ENCODE data around the gene CHI3L1. TPM values are rescaled to one million over a fixed set of nuclear protein-coding genes. Genes with fewer than 3 reads are reported as not detected.
"Not testable (repeated sequence)": the region's sequence is repeated elsewhere in the genome, so short reads cannot be mapped to it uniquely, and the experiment has no call there.

Gene CHI3L1
- total RNA-seq (8.4 and 12.8 TPM in 2 replicates), polyA plus RNA-seq (21.8 and 25.3 TPM in 2 replicates)

GRCh38 chr1:203186446-203187303, at the start of gene CHI3L1:
Gene CHI3L1 (minus strand): TSS chr1:203186704. CDS start chr1:203186623, 81 bp downstream.
- Histone ChIP-seq H3K36me3 (replicated peaks; ENCODE audit: insufficient read depth, low read depth) (no peaks in the 10 kb centered on the region), H3K9me2 (replicated peaks; ENCODE audit: insufficient read depth) (no peaks in the 10 kb centered on the region), H3K27ac (peak within 1 kb of the TSS; percentile 44), H3K27me3 (no peaks in the 10 kb centered on the region), H3K4me2 (no peak within 1 kb of the TSS), H3K79me2 (no peaks in the 10 kb centered on the region), H3K4me1 (ENCODE audit: insufficient read depth) (peaks cover 14% of the 10 kb centered on the region), H4K20me1 (ENCODE audit: insufficient read depth, poor library complexity, severe bottlenecking) (no peaks in the 10 kb centered on the region), H3K4me3 (no peak within 1 kb of the TSS), H3K9me3 (ENCODE audit: low read depth) (no peaks in the 10 kb centered on the region), H2AFZ (no peak within 1 kb of the TSS)
- 50% methylated on average over 14 of the region's 14 CpGs for WGBS (ENCODE audit: low lambda C conversion rate, missing lambda C conversion rate)
- TF ChIP-seq, protein P1, sequence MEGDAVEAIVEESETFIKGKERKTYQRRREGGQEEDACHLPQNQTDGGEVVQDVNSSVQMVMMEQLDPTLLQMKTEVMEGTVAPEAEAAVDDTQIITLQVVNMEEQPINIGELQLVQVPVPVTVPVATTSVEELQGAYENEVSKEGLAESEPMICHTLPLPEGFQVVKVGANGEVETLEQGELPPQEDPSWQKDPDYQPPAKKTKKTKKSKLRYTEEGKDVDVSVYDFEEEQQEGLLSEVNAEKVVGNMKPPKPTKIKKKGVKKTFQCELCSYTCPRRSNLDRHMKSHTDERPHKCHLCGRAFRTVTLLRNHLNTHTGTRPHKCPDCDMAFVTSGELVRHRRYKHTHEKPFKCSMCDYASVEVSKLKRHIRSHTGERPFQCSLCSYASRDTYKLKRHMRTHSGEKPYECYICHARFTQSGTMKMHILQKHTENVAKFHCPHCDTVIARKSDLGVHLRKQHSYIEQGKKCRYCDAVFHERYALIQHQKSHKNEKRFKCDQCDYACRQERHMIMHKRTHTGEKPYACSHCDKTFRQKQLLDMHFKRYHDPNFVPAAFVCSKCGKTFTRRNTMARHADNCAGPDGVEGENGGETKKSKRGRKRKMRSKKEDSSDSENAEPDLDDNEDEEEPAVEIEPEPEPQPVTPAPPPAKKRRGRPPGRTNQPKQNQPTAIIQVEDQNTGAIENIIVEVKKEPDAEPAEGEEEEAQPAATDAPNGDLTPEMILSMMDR (IDR thresholded peaks at IDR 0.05; ENCODE audit: poor library complexity): no peak
- no peak for TF ChIP-seq EZH2phosphoT487 (IDR thresholded peaks at IDR 0.05; ENCODE audit: low read depth, severe bottlenecking, unreplicated experiment)
- TF ChIP-seq EZH2 (IDR thresholded peaks at IDR 0.05; ENCODE audit: borderline replicate concordance): no peak
- DNase-seq (ENCODE audit: low spot score): no peak

- not testable (repeated sequence) for H3K4me1 ChIP-seq (ENCODE audit: insufficient read depth); H3K27me3 ChIP-seq; H3K79me2 ChIP-seq; H3K9me2 ChIP-seq (replicated peaks; ENCODE audit: insufficient read depth); H2AFZ ChIP-seq; H3K4me3 ChIP-seq; H4K20me1 ChIP-seq (ENCODE audit: insufficient read depth, poor library complexity, severe bottlenecking); H3K9me3 ChIP-seq (ENCODE audit: low read depth); H3K4me2 ChIP-seq; H3K36me3 ChIP-seq (replicated peaks; ENCODE audit: insufficient read depth, low read depth); H3K27ac ChIP-seq; DNase-seq (ENCODE audit: low spot score)
- 84% methylated on average over 7 of the region's 7 CpGs for WGBS (ENCODE audit: low lambda C conversion rate, missing lambda C conversion rate)
Observed at GRCh38 chr1:203234901-203235300, 48.4 kb upstream of the CHI3L1 start.

GRCh38 chr1:203229471-203230135, 43.1 kb upstream of the CHI3L1 start, which contains the start of gene CHIT1:
Gene CHIT1 (minus strand): TSS chr1:203229673. CDS start chr1:203229636, 37 bp downstream.
- H2AFZ ChIP-seq: no peak within 1 kb of the TSS
- no peaks in the 10 kb centered on the region for H4K20me1 ChIP-seq (ENCODE audit: insufficient read depth, poor library complexity, severe bottlenecking)
- WGBS (ENCODE audit: low lambda C conversion rate, missing lambda C conversion rate): 95% methylated on average over 7 of the region's 7 CpGs
- H3K36me3 ChIP-seq (replicated peaks; ENCODE audit: insufficient read depth, low read depth): no peaks in the 10 kb centered on the region
- H3K79me2 ChIP-seq: no peaks in the 10 kb centered on the region
- no peak for DNase-seq (ENCODE audit: low spot score)
- H3K9me2 ChIP-seq (replicated peaks; ENCODE audit: insufficient read depth): no peaks in the 10 kb centered on the region
- no peaks in the 10 kb centered on the region for H3K27me3 ChIP-seq
- no peak within 1 kb of the TSS for H3K4me3 ChIP-seq
- H3K4me1 ChIP-seq (ENCODE audit: insufficient read depth): no peaks in the 10 kb centered on the region
- TF ChIP-seq EZH2 (IDR thresholded peaks at IDR 0.05; ENCODE audit: borderline replicate concordance) (no peak), EZH2phosphoT487 (IDR thresholded peaks at IDR 0.05; ENCODE audit: low read depth, severe bottlenecking, unreplicated experiment) (no peak)
- TF ChIP-seq, protein P1 (IDR thresholded peaks at IDR 0.05; ENCODE audit: poor library complexity): no peak
- H3K9me3 ChIP-seq (ENCODE audit: low read depth): no peaks in the 10 kb centered on the region
- H3K27ac ChIP-seq: no peak within 1 kb of the TSS
- H3K4me2 ChIP-seq: no peak within 1 kb of the TSS

DNA sequence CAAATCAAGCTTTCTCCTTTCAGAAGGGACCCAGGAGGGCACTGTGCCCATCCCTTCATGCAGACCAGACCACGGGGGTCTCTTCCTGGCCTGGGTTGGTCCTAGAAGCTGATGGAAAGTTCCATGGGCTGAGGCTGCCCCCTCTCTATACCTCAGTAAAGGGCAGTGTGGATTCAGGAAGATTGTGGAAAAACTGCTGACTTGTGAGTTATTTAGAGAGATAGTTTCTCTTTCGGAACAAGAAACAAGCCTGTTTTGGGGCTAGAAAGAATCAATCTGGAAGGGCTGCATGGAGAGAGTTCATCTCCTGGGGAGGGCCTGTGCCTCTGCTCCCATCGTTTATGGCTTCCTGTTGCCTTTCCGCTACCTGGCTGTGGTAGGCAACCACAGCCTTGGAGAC, 42.2 kb upstream of the CHI3L1 start:
- TF ChIP-seq EZH2 (IDR thresholded peaks at IDR 0.05; ENCODE audit: borderline replicate concordance) (no peak), EZH2phosphoT487 (IDR thresholded peaks at IDR 0.05; ENCODE audit: low read depth, severe bottlenecking, unreplicated experiment) (no peak)
- TF ChIP-seq, protein P1 (IDR thresholded peaks at IDR 0.05; ENCODE audit: poor library complexity): no peak
- H3K36me3 ChIP-seq (replicated peaks; ENCODE audit: insufficient read depth, low read depth): no peaks in the 10 kb centered on the region

More for the DNA sequence above, 42.2 kb upstream of the CHI3L1 start:
- H3K4me1 ChIP-seq (ENCODE audit: insufficient read depth): no peaks in the 10 kb centered on the region
- H3K9me3 ChIP-seq (ENCODE audit: low read depth): no peaks in the 10 kb centered on the region
- H3K27me3 ChIP-seq: peaks cover 5% of the 10 kb centered on the region
- no peak overlapping the region for H3K4me2 ChIP-seq
- 91% methylated on average over 4 of the region's 4 CpGs for WGBS (ENCODE audit: low lambda C conversion rate, missing lambda C conversion rate)
- H3K79me2 ChIP-seq: no peaks in the 10 kb centered on the region
- no peak overlapping the region for H3K4me3 ChIP-seq
- no peak for DNase-seq (ENCODE audit: low spot score)
- H3K9me2 ChIP-seq (replicated peaks; ENCODE audit: insufficient read depth): no peaks in the 10 kb centered on the region
- no peaks in the 10 kb centered on the region for H4K20me1 ChIP-seq (ENCODE audit: insufficient read depth, poor library complexity, severe bottlenecking)
- no peak overlapping the region for H2AFZ ChIP-seq
- H3K27ac ChIP-seq: no peak overlapping the region
